Neuronal stem cell (in vitro differentiated cells): ENCODE measurements around the gene NAMPT.
"Not testable (repeated sequence)": the region's sequence is repeated elsewhere in the genome, so short reads cannot be mapped to it uniquely, and the experiment has no call there.

Experiments used
- DNase-seq: peaks from one replicate; pipeline ENCODE4 v3.0.0-alpha.2; 2013; ENCODE audit warnings: low spot score
- H2AFZ ChIP-seq: one replicate; pipeline ENCODE4 v1.6.1; 2013; ENCODE audit warnings: mild to moderate bottlenecking, low read length, inconsistent platforms
- H2AK5ac ChIP-seq: 2 replicates; pipeline ENCODE4 v1.6.1; 2013; ENCODE audit warnings: low read depth, mild to moderate bottlenecking, inconsistent platforms, low read length, moderate library complexity, mixed read lengths
- H2BK120ac ChIP-seq: 2 replicates; pipeline ENCODE4 v1.6.1; 2013; ENCODE audit warnings: low read depth, mild to moderate bottlenecking, inconsistent platforms, low read length, moderate library complexity, mixed read lengths
- H2BK12ac ChIP-seq: one replicate; pipeline ENCODE4 v1.6.1; 2013; ENCODE audit warnings: low read length, inconsistent platforms
- H2BK15ac ChIP-seq: 2 replicates; pipeline ENCODE4 v1.6.1; 2013; ENCODE audit warnings: mild to moderate bottlenecking, low read length, inconsistent platforms, mixed read lengths
- H2BK5ac ChIP-seq: one replicate; pipeline ENCODE4 v1.6.1; 2013; ENCODE audit warnings: inconsistent platforms, mild to moderate bottlenecking, low read length, moderate library complexity
- H3K14ac ChIP-seq: one replicate; pipeline ENCODE4 v1.6.1; 2013; ENCODE audit warnings: low read length, inconsistent platforms
- H3K18ac ChIP-seq: 2 replicates; pipeline ENCODE4 v1.6.1; 2013; ENCODE audit warnings: low read length, inconsistent platforms
- H3K23ac ChIP-seq: 2 replicates; pipeline ENCODE4 v1.6.1; 2013; ENCODE audit warnings: low read depth, mild to moderate bottlenecking, mixed read lengths, low read length, inconsistent platforms; ENCODE audit not compliant: poor library complexity
- H3K27ac ChIP-seq: replicated peaks from 3 replicates; pipeline ENCODE4 v1.5.1; 2013; ENCODE audit warnings: low read length, inconsistent platforms
- H3K27me3 ChIP-seq, 3 experiments: 2 replicates each; pipeline ENCODE4 v1.6.1; 2013; ENCODE audit warnings: low read length in 3 of 3, mild to moderate bottlenecking in 2 of 3, inconsistent platforms in 1 of 3, low read depth in 1 of 3, mixed read lengths in 1 of 3, moderate library complexity in 1 of 3; ENCODE audit not compliant: control insufficient read depth in 3 of 3, insufficient read depth in 3 of 3
- H3K36me3 ChIP-seq, 2 donors: replicated peaks in 1 of 2; 2 replicates each; pipeline ENCODE4 v1.6.1; 2013; ENCODE audit warnings: low read length in 2 of 2; ENCODE audit not compliant: control insufficient read depth in 2 of 2, insufficient read depth in 2 of 2
- H3K4ac ChIP-seq: 2 replicates; pipeline ENCODE4 v1.6.1; 2013; ENCODE audit warnings: inconsistent platforms, mild to moderate bottlenecking, low read length, moderate library complexity
- H3K4me1 ChIP-seq, 2 donors: 1 replicate in 1 of 2; 2 replicates in 1 of 2; pipeline ENCODE4 v1.6.1; 2013; ENCODE audit warnings: low read length in 2 of 2, low read depth in 1 of 2; ENCODE audit not compliant: control insufficient read depth in 2 of 2, insufficient read depth in 1 of 2
- H3K4me2 ChIP-seq: one replicate; pipeline ENCODE4 v1.6.1; 2013; ENCODE audit warnings: mild to moderate bottlenecking, low read length, inconsistent platforms; ENCODE audit not compliant: insufficient read depth, poor library complexity, severe bottlenecking
- H3K4me3 ChIP-seq, 2 donors: 2 replicates each; pipeline ENCODE4 v1.5.1; 2013; ENCODE audit warnings: low read length in 2 of 2, mild to moderate bottlenecking in 2 of 2, inconsistent platforms in 1 of 2, moderate library complexity in 1 of 2
- H3K79me1 ChIP-seq: one replicate; pipeline ENCODE4 v1.6.1; 2013; ENCODE audit warnings: low read depth, mild to moderate bottlenecking, inconsistent platforms, low read length, moderate library complexity
- H3K9ac ChIP-seq: one replicate; pipeline ENCODE4 v1.6.1; 2013; ENCODE audit warnings: mild to moderate bottlenecking, low read depth, low read length, inconsistent platforms; ENCODE audit not compliant: poor library complexity
- H3K9me3 ChIP-seq, 2 donors: replicated peaks in 1 of 2; 2 replicates each; pipeline versions ENCODE3 to v1.6.1; 2013; ENCODE audit warnings: low read length in 2 of 2, mild to moderate bottlenecking in 2 of 2, inconsistent platforms in 1 of 2, low read depth in 1 of 2, mixed read lengths in 1 of 2, moderate library complexity in 1 of 2; ENCODE audit not compliant: control insufficient read depth in 2 of 2, insufficient read depth in 1 of 2
- H4K8ac ChIP-seq: one replicate; pipeline ENCODE4 v1.6.1; 2013; ENCODE audit warnings: low read depth, mild to moderate bottlenecking, inconsistent platforms, low read length, moderate library complexity
- H4K91ac ChIP-seq: one replicate; pipeline ENCODE4 v1.6.1; 2013; ENCODE audit warnings: low read length, low read depth, mild to moderate bottlenecking, inconsistent platforms; ENCODE audit not compliant: poor library complexity
- WGBS, 2 donors: extraction: QIAGEN DNeasy Blood & Tissue Kit; methylation state at CpG; one replicate each; pipeline ENCODE4 v1.1.7; 2013; ENCODE audit warnings: missing lambda C conversion rate in 2 of 2, mixed read lengths in 1 of 2; ENCODE audit not compliant: insufficient read length in 2 of 2, insufficient replicate concordance in 1 of 2; ENCODE audit errors: extremely low coverage in 2 of 2; 5-methylcytosine and 5-hydroxymethylcytosine counted together

The NAMPT gene

GRCh38 chr7:106329408-106329807 lies 44.6 kb upstream of the NAMPT start:
- Histone ChIP-seq H3K9me3 (no peaks in the 10 kb centered on the region), H3K27ac (no peak overlapping the region), H3K23ac (no peak overlapping the region), H4K8ac (no peak overlapping the region), H3K4me1 (no peaks in the 10 kb centered on the region), H2AK5ac (no peak overlapping the region), H3K79me1 (no peaks in the 10 kb centered on the region), H3K36me3 (no peaks in the 10 kb centered on the region), H2BK12ac (no peak overlapping the region), H2BK120ac (no peak overlapping the region), H3K4ac (no peak overlapping the region), H2BK5ac (no peak overlapping the region), H3K27me3 (peaks cover 0 to 4% (median 0%) of the 10 kb centered on the region in 3 experiments), H2BK15ac (no peak overlapping the region), H4K91ac (no peak overlapping the region), H3K14ac (no peak overlapping the region), H3K4me3 (no peak overlapping the region), H3K18ac (no peak overlapping the region), H3K4me2 (no peak overlapping the region), H3K9ac (no peak overlapping the region), H2AFZ (no peak overlapping the region)
- no peak for DNase-seq
- WGBS, 2 donors = no CpG with 5 or more reads among the region's 1 CpG

- no peak for DNase-seq
- H3K23ac ChIP-seq = no peak overlapping the region
Observed at GRCh38 chr7:106327538-106328481, 43.0 kb upstream of the NAMPT start.

GRCh38 chr7:106326594-106327537 lies 42.1 kb upstream of the NAMPT start:
- H4K91ac ChIP-seq = no peak overlapping the region
- H3K27ac ChIP-seq = no peak overlapping the region
- no peak overlapping the region for H2BK15ac ChIP-seq
- H3K4me1 ChIP-seq = no peaks in the 10 kb centered on the region
- no peak overlapping the region for H2AFZ ChIP-seq
- no peaks in the 10 kb centered on the region for H3K9me3 ChIP-seq
- no peaks in the 10 kb centered on the region for H3K79me1 ChIP-seq
- peaks cover 0 to under 1% (median 0%) of the 10 kb centered on the region in 3 experiments for H3K27me3 ChIP-seq
- no peak overlapping the region for H2BK12ac ChIP-seq
- no peak overlapping the region for H3K4me2 ChIP-seq
- H3K18ac ChIP-seq = no peak overlapping the region
- no peak overlapping the region for H2BK120ac ChIP-seq
- H2AK5ac ChIP-seq = no peak overlapping the region
- no peak overlapping the region for H3K14ac ChIP-seq
- WGBS, 2 donors = no CpG with 5 or more reads among the region's 7 CpGs
- H2BK5ac ChIP-seq = no peak overlapping the region
- H3K36me3 ChIP-seq = no peaks in the 10 kb centered on the region
- H3K23ac ChIP-seq = no peak overlapping the region
- no peak for DNase-seq
- no peak overlapping the region for H3K4ac ChIP-seq
- no peak overlapping the region for H3K9ac ChIP-seq
- no peak overlapping the region for H3K4me3 ChIP-seq
- no peak overlapping the region for H4K8ac ChIP-seq

More at GRCh38 chr7:106327538-106328481, 43.0 kb upstream of the NAMPT start:
- Histone ChIP-seq H3K4me2 (no peak overlapping the region), H2BK5ac (no peak overlapping the region), H2BK15ac (no peak overlapping the region), H3K27me3 (peaks cover 0 to 4% (median 0%) of the 10 kb centered on the region in 3 experiments), H3K4ac (no peak overlapping the region), H4K91ac (no peak overlapping the region), H3K4me1 (no peaks in the 10 kb centered on the region), H3K18ac (no peak overlapping the region), H2AK5ac (no peak overlapping the region), H2BK120ac (no peak overlapping the region), H2BK12ac (no peak overlapping the region), H3K9ac (no peak overlapping the region), H3K79me1 (no peaks in the 10 kb centered on the region), H2AFZ (no peak overlapping the region), H3K14ac (no peak overlapping the region), H3K4me3 (no peak overlapping the region), H3K9me3 (no peaks in the 10 kb centered on the region), H3K27ac (no peak overlapping the region), H3K36me3 (no peaks in the 10 kb centered on the region), H4K8ac (no peak overlapping the region)
- WGBS, 2 donors = no CpG with 5 or more reads among the region's 11 CpGs

GRCh38 chr7:106324509-106324908 lies 39.7 kb upstream of the NAMPT start:
- not testable (repeated sequence) for H2BK120ac ChIP-seq, H2BK12ac ChIP-seq, H3K4me1 ChIP-seq, H3K27me3 ChIP-seq, H3K23ac ChIP-seq, H2BK15ac ChIP-seq, H3K79me1 ChIP-seq, H3K9ac ChIP-seq, H3K14ac ChIP-seq, H3K18ac ChIP-seq, H2AK5ac ChIP-seq, H2BK5ac ChIP-seq, H3K4ac ChIP-seq, H4K8ac ChIP-seq, H3K4me3 ChIP-seq, DNase-seq, H3K4me2 ChIP-seq, H3K36me3 ChIP-seq, H3K9me3 ChIP-seq, H4K91ac ChIP-seq, H3K27ac ChIP-seq, H2AFZ ChIP-seq
- WGBS, 2 donors = no CpG with 5 or more reads among the region's 2 CpGs
